Adrenal gland (tissue), 5 donors: ENCODE results near the gene DMXL2.

Experiments used
- CTCF ChIP-seq, 6 experiments: fragments of 450-650 bp in 4 of 6; fragments of 200-600 bp in 2 of 6; sonication (generic) in 1 of 6; IDR thresholded peaks; 1 replicate in 5 of 6; 2 replicates in 1 of 6; pipeline versions ENCODE4 v1.5.1 to v1.8.0; 2016 to 2021; ENCODE audit warnings: antibody characterized with exemption in 6 of 6, mild to moderate bottlenecking in 2 of 6, moderate library complexity in 1 of 6
- POLR2A ChIP-seq, 2 donors: fragments of 450-650 bp; IDR thresholded peaks; one replicate each; pipeline ENCODE4 v1.6.1; 2017; ENCODE audit warnings: antibody characterized with exemption in 2 of 2, mild to moderate bottlenecking in 2 of 2, moderate library complexity in 1 of 2
- donor health status: DM: no; HTN: no; CAD: no.

DNA sequence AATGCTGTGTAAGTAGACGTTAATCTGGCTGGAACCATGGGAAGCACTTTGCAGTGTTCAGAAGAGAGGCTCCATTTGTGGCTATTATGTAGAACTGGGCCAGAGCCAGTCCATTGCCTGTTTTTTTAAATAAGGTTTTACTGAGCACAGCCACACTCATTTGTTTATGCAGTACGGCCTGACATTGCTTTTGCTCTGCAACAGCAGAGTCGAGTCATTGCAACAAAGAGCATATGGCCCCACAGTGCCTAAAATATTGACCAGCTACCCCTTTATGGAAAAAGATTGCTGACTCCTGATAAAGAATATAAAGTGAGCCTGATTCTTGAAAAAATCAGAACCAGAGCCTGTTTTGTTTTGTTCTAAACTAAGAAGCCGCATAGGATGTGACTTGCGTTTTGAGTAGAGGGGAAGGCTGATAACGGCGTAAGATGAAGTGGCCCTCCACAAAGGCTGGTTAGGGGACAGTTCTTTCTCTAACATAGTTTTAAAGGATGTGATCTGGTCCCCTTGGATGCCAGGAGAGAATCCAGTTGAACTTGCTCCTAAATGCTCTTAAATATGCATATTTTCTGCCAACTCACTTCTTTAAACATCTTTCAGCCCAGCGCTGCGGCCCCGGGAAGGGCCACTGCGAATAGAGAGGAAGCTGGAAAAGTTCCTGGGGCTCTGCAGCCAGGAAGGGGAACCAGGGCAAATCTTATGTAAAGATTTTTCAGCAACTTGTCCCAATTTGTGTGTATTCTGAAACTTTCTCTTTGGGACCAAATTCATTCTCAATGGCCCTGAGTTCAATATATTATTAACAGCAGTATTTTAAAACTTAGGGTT, 216.7 kb downstream of the DMXL2 start:
- TF ChIP-seq POLR2A (IDR thresholded peaks at IDR 0.05) (no peak), CTCF (IDR thresholded peaks at IDR 0.05) (no peak)
